ENCODE data around the gene PAQR9.

DNA sequence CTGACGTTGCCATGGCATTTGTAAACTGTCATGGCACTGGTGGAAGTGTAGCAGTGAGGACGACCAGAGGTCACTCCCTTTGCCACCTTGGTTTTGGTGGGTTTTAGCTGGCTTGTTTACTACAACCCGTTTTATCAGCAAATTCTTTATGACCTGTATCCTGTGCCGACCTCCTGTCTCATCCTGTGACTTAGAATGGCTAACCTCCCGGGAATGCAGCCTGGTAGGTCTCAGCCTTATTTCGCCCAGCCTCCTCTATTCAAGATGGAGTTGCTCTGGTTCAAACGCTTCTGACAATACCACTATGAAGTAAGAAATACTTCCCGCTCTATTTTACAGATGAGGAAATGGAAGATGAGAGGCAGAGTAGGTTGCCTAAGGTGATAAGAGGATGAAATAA, 16.6 kb downstream of the PAQR9 start:
- no peak for TF ChIP-seq RAD21 (IDR thresholded peaks at IDR 0.05; ENCODE audit: low read length)
- TF ChIP-seq CTCF (IDR thresholded peaks at IDR 0.05), result no peak
- no peak for TF ChIP-seq MXI1 (IDR thresholded peaks at IDR 0.05; ENCODE audit: low read depth, low read length)
- TF ChIP-seq ZBTB33 (IDR thresholded peaks at IDR 0.05; ENCODE audit: borderline replicate concordance, low read depth), result no peak
- no peak for TF ChIP-seq RFX5 (IDR thresholded peaks at IDR 0.05; ENCODE audit: low read length)
- no peak for TF ChIP-seq FOSL2 (IDR thresholded peaks at IDR 0.05; ENCODE audit: borderline replicate concordance, low read depth)
- TF ChIP-seq, protein P1, sequence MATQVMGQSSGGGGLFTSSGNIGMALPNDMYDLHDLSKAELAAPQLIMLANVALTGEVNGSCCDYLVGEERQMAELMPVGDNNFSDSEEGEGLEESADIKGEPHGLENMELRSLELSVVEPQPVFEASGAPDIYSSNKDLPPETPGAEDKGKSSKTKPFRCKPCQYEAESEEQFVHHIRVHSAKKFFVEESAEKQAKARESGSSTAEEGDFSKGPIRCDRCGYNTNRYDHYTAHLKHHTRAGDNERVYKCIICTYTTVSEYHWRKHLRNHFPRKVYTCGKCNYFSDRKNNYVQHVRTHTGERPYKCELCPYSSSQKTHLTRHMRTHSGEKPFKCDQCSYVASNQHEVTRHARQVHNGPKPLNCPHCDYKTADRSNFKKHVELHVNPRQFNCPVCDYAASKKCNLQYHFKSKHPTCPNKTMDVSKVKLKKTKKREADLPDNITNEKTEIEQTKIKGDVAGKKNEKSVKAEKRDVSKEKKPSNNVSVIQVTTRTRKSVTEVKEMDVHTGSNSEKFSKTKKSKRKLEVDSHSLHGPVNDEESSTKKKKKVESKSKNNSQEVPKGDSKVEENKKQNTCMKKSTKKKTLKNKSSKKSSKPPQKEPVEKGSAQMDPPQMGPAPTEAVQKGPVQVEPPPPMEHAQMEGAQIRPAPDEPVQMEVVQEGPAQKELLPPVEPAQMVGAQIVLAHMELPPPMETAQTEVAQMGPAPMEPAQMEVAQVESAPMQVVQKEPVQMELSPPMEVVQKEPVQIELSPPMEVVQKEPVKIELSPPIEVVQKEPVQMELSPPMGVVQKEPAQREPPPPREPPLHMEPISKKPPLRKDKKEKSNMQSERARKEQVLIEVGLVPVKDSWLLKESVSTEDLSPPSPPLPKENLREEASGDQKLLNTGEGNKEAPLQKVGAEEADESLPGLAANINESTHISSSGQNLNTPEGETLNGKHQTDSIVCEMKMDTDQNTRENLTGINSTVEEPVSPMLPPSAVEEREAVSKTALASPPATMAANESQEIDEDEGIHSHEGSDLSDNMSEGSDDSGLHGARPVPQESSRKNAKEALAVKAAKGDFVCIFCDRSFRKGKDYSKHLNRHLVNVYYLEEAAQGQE (IDR thresholded peaks at IDR 0.05; ENCODE audit: low read depth, low read length), result no peak

Data from SK-N-SH (cell line).